OCI-LY1 (cell line): ENCODE measurements around the gene MCF2L.

ENCODE experiments used
- H2AFZ ChIP-seq: fragments of 200-600 bp; sonication (generic), shearing (Covaris generic); 2 replicates; pipeline ENCODE4 v1.6.0; 2014; ENCODE audit warnings: antibody characterized with exemption, mild to moderate bottlenecking, low read length
- H3F3A ChIP-seq: fragments of 200-600 bp; sonication (generic), shearing (Covaris generic); 2 replicates; pipeline ENCODE4 v1.6.0; 2014; ENCODE audit warnings: mild to moderate bottlenecking, antibody characterized with exemption, low read length, moderate library complexity; ENCODE audit not compliant: insufficient read depth
- H3K27ac ChIP-seq: fragments of 200-600 bp; sonication (generic); 2 replicates; pipeline ENCODE4 v1.5.1; 2014; ENCODE audit warnings: low read length, mixed run types, mild to moderate bottlenecking, low read depth; ENCODE audit not compliant: poor library complexity, severe bottlenecking
- H3K27me3 ChIP-seq: fragments of 200-600 bp; sonication (generic); 2 replicates; pipeline ENCODE4 v1.6.0; 2014; ENCODE audit warnings: antibody characterized with exemption, mild to moderate bottlenecking, low read length, moderate library complexity; ENCODE audit not compliant: insufficient read depth
- H3K36me3 ChIP-seq: fragments of 200-600 bp; sonication (generic); 2 replicates; pipeline ENCODE4 v1.6.1; 2014; ENCODE audit warnings: mild to moderate bottlenecking, antibody characterized with exemption, low read length, moderate library complexity, mixed read lengths; ENCODE audit not compliant: insufficient read depth
- H3K4me1 ChIP-seq: fragments of 200-600 bp; sonication (generic); 2 replicates; pipeline ENCODE4 v1.5.1; 2014; ENCODE audit warnings: mild to moderate bottlenecking, low read length, moderate library complexity; ENCODE audit not compliant: insufficient read depth, severe bottlenecking
- H3K4me2 ChIP-seq: fragments of 200-600 bp; sonication (generic), shearing (Covaris generic); 2 replicates; pipeline ENCODE4 v1.6.1; 2014; ENCODE audit warnings: low read length
- H3K4me3 ChIP-seq: fragments of 200-600 bp; sonication (generic); 2 replicates; pipeline ENCODE4 v1.5.1; 2014; ENCODE audit warnings: low read length, low read depth, mild to moderate bottlenecking, mixed read lengths; ENCODE audit not compliant: poor library complexity, severe bottlenecking
- H3K79me2 ChIP-seq: fragments of 200-600 bp; shearing (Covaris generic); 2 replicates; pipeline ENCODE4 v1.6.1; 2016; ENCODE audit warnings: mixed run types, low read length, mixed read lengths; ENCODE audit not compliant: insufficient read depth
- H3K9ac ChIP-seq: fragments of 200-600 bp; sonication (generic), shearing (Covaris generic); 2 replicates; pipeline ENCODE4 v1.6.1; 2014; ENCODE audit warnings: mild to moderate bottlenecking, low read length, mixed read lengths
- H3K9me2 ChIP-seq: fragments of 200-600 bp; sonication (generic), shearing (Covaris generic); 2 replicates; pipeline ENCODE4 v1.6.1; 2014; ENCODE audit warnings: low read depth, mild to moderate bottlenecking, low read length, mixed read lengths
- H3K9me3 ChIP-seq: fragments of 200-600 bp; shearing (Covaris generic); 2 replicates; pipeline ENCODE4 v1.6.1; 2014; ENCODE audit warnings: low read length, mixed read lengths
- H4K20me1 ChIP-seq: fragments of 200-600 bp; sonication (generic), shearing (Covaris generic); 2 replicates; pipeline ENCODE4 v1.6.0; 2016; ENCODE audit warnings: mild to moderate bottlenecking, low read length; ENCODE audit not compliant: insufficient read depth
- CTCF ChIP-seq: fragments of 200-600 bp; sonication (generic), shearing (Covaris generic); IDR thresholded peaks from 2 replicates; pipeline ENCODE4 v1.5.1; 2017; ENCODE audit warnings: mild to moderate bottlenecking, antibody characterized with exemption, low read length, moderate library complexity, mixed read lengths
- EZH2 ChIP-seq: fragments of 200-600 bp; sonication (generic), shearing (Covaris generic); IDR thresholded peaks from 2 replicates; pipeline ENCODE4 v1.8.0; 2017; ENCODE audit warnings: borderline replicate concordance, mixed run types, mild to moderate bottlenecking, antibody characterized with exemption, low read length, moderate library complexity, mixed read lengths

Gene MCF2L

GRCh38 chr13:113147206-113147605 lies 178.2 kb downstream of the MCF2L start:
- TF ChIP-seq CTCF = no peak
- no peak for TF ChIP-seq EZH2
- H3K9me3 ChIP-seq = peaks cover 8% of the 10 kb centered on the region; the same call in 1 of the 2 replicates
- no peaks in the 10 kb centered on the region for H3K4me1 ChIP-seq
- no peak overlapping the region for H3K27ac ChIP-seq
- peaks cover 54% of the 10 kb centered on the region for H3K27me3 ChIP-seq
- H3K4me3 ChIP-seq = no peak overlapping the region
- H4K20me1 ChIP-seq = no peaks in the 10 kb centered on the region
- H2AFZ ChIP-seq = no peak overlapping the region
- no peaks in the 10 kb centered on the region for H3F3A ChIP-seq
- no peaks in the 10 kb centered on the region for H3K9me2 ChIP-seq
- H3K4me2 ChIP-seq = no peak overlapping the region
- H3K9ac ChIP-seq = no peak overlapping the region
- H3K36me3 ChIP-seq = no peaks in the 10 kb centered on the region; the same call in 1 of the 2 replicates
- no peaks in the 10 kb centered on the region for H3K79me2 ChIP-seq

GRCh38 chr13:113148407-113148806 lies 179.4 kb downstream of the MCF2L start:
- H4K20me1 ChIP-seq = no peaks in the 10 kb centered on the region
- H3K36me3 ChIP-seq = no peaks in the 10 kb centered on the region; the same call in 1 of the 2 replicates
- H3K4me1 ChIP-seq = peaks cover 7% of the 10 kb centered on the region
- no peaks in the 10 kb centered on the region for H3K79me2 ChIP-seq
- H2AFZ ChIP-seq = no peak overlapping the region
- H3F3A ChIP-seq = no peaks in the 10 kb centered on the region
- H3K4me2 ChIP-seq = no peak overlapping the region
- peaks cover 51% of the 10 kb centered on the region for H3K27me3 ChIP-seq
- H3K27ac ChIP-seq = no peak overlapping the region
- TF ChIP-seq EZH2 (no peak), CTCF (no peak)
- H3K9me3 ChIP-seq = peaks cover 8% of the 10 kb centered on the region; the same call in 1 of the 2 replicates
- H3K9ac ChIP-seq = no peak overlapping the region
- H3K9me2 ChIP-seq = no peaks in the 10 kb centered on the region
- H3K4me3 ChIP-seq = no peak overlapping the region

GRCh38 chr13:113148940-113149503 lies 180.0 kb downstream of the MCF2L start:
- Histone ChIP-seq H3K4me1 (peaks cover 11% of the 10 kb centered on the region), H3K27me3 (peaks cover 45% of the 10 kb centered on the region), H3K36me3 (no peaks in the 10 kb centered on the region; the same call in 1 of the 2 replicates), H3K79me2 (no peaks in the 10 kb centered on the region), H3K9me3 (peaks cover 8% of the 10 kb centered on the region; the same call in 1 of the 2 replicates), H3F3A (no peaks in the 10 kb centered on the region), H4K20me1 (no peaks in the 10 kb centered on the region), H3K9me2 (no peaks in the 10 kb centered on the region), H3K9ac (no peak overlapping the region), H3K27ac (no peak overlapping the region), H3K4me3 (no peak overlapping the region), H2AFZ (no peak overlapping the region), H3K4me2 (no peak overlapping the region)
- TF ChIP-seq EZH2 (no peak), CTCF (no peak)
